NCI-H1105 (cell line): ENCODE data around the gene GAL3ST3.
"Not testable (repeated sequence)": the region's sequence is repeated elsewhere in the genome, so short reads cannot be mapped to it uniquely, and the experiment has no call there.

Experiments
- DNase-seq: peaks from one replicate; lab custom pipeline; 2025; lab: John Stamatoyannopoulos, UW

GAL3ST3 gene

GRCh38 chr11:66012946-66013761 is 35.8 kb downstream of the GAL3ST3 start:
- no peak for DNase-seq

- DNase-seq: no peak
Measured at GRCh38 chr11:66012371-66012945, 36.5 kb downstream of the GAL3ST3 start.

- no peak for DNase-seq
Measured at GRCh38 chr11:66011785-66012303, 37.1 kb downstream of the GAL3ST3 start, which contains the start of gene CST6. Gene CST6 (plus strand): TSS chr11:66012008. CDS start chr11:66012045, 37 bp downstream.

- no peak for DNase-seq
Measured at GRCh38 chr11:66011239-66011784, 37.6 kb downstream of the GAL3ST3 start.

- not testable (repeated sequence) for DNase-seq
Measured at GRCh38 chr11:66010036-66010435, 38.9 kb downstream of the GAL3ST3 start.

- DNase-seq: no peak
Measured at GRCh38 chr11:66008468-66009101, 40.4 kb downstream of the GAL3ST3 start.

- DNase-seq: no peak
Measured at GRCh38 chr11:66008095-66008467, 40.9 kb downstream of the GAL3ST3 start.

GRCh38 chr11:66007201-66007634 is 41.7 kb downstream of the GAL3ST3 start:
- DNase-seq: no peak

GRCh38 chr11:66006891-66007176 is 42.1 kb downstream of the GAL3ST3 start:
- no peak for DNase-seq

- DNase-seq: no peak
Measured at GRCh38 chr11:66006134-66006890, 42.6 kb downstream of the GAL3ST3 start.

- DNase-seq: no peak
Measured at GRCh38 chr11:66004186-66004585, 44.8 kb downstream of the GAL3ST3 start.

- DNase-seq: no peak
Measured at GRCh38 chr11:66003291-66003690, 45.7 kb downstream of the GAL3ST3 start.

GRCh38 chr11:66002648-66003225 is 46.2 kb downstream of the GAL3ST3 start:
- DNase-seq: no peak

- peak; percentile 99 for DNase-seq
Measured at GRCh38 chr11:66001942-66002647, 46.9 kb downstream of the GAL3ST3 start, which contains the start of the genes BANF1 and EIF1AD. Gene BANF1 (plus strand): TSS chr11:66002503. CDS start chr11:66003251, 748 bp downstream. Gene EIF1AD (minus strand): TSS chr11:66002157. CDS start chr11:66000389, 1,768 bp downstream.

- DNase-seq: no peak
Measured at GRCh38 chr11:65997286-65997685, 51.7 kb downstream of the GAL3ST3 start.

- DNase-seq: no peak
Measured at GRCh38 chr11:65992056-65992455, 56.9 kb downstream of the GAL3ST3 start.
